Measurements from ENCODE around the gene GSN. TPM values are rescaled to one million over a fixed set of nuclear protein-coding genes. Genes with fewer than 3 reads are reported as not detected.

The GSN gene
- total RNA-seq, 1 donor from 2014 or later = 28.5 TPM

DNA sequence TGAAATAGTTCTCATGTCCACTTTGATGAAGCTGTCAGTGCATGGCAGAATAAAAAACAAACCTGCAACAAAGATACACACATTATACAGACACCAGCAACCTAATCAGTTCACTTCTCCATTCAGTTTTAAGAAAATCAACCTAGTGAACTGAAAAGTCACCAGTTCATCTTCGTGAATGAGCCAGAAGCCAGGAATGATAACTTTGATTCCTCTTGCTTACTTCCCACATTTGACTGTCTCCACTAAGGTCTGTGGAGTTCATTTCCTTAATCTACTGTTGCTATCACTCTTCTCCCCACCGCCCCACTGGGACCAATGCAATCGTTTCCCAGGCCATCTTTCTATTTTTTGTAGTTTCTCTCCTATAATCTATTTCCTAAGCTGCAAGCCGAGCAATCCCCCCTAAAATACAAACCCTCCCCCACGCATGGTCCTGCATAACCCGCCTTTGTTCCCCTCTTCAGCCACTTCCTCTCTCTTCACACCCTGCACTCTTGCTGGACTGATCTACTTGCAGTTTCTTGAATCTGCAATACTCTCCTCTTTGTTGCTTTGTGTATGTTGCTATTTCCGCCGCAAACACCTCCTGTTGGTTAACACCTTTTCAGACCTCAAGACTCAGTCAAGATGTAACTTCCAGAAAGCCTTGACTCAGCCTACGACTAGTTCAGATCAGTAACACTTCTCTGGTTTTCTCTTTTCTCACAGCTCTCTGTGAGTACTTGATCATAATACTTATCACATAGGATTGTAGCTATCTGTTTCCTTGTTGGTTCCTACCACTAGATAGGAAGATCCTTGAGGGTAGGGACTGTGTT lies 85.5 kb downstream of the GSN start:
- no peak for DNase-seq

DNA sequence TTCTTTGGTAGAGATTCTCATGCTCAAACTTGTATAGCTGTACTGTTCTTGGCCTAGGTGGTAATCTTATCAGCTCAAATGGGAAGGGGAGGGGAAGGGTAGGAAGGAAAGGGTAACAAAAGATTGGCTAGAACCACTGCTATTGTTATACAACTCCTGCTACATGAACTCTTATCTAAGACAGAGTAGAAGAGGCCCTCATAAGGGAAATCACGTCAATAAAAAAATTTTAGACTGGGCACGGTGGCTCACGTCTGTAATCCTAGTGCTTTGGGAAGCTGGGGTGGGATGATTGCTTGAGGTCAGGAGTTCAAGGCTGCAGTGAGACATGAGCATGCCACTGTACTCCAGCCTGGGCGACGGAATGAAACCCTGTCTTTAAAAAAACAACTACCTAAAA lies 86.2 kb downstream of the GSN start:
- DNase-seq = no peak

DNA sequence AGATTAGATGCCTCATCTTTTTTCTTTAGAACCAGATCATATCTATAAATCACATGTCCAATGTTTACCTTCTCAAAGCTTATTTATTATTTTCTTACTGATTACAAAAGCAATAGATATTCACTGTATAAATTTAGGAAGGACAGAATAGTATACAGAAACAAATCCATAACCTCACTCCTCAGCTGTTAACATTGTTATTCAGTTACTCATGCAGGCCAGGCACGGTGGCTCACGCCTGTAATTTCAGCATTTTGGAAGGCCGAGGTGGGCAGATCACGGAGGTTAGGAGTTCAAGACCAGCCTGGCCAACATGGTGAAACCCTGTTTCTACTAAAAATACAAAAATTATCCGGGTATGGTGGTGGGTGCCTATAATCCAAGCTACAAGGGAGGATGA lies 86.8 kb downstream of the GSN start:
- DNase-seq = no peak

DNA sequence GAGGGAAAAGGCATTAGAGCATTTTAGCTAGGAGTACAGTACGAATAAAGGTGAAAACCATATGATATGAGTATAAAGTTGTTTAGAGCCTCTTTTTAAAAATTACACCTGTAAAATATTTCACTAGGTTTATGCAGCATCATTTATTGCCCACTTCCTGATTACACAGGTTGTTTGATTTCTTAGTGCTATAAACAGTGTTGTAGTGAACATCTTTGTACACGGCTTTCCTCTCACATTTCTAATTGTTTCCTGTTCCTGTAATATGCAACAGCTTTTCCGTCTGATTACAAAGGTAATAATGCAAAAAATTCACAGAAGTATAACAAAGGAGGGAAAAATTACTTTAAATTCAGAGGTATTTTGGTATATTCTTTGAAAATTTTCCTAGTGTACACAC lies 89.0 kb downstream of the GSN start:
- no peak for DNase-seq

DNA sequence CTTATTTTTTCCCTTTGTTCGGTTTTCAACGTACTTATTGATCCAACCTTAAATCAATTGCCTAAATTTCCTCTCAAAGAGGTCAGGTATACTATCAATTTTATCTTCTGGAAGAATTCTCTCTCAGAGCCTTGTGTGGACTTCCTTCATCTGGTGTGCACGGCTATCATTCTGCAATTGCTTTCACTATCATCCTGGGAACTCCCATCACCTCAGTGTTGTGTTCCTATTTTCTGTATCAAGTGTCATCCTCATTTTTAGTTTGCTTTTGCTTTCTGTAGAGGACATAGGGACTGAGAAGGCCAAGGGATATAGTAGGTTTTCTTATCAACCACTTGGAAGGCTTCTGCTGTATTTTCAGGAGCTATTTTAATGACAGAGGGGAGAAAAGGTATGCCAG lies 90.8 kb downstream of the GSN start:
- DNase-seq = no peak

DNA sequence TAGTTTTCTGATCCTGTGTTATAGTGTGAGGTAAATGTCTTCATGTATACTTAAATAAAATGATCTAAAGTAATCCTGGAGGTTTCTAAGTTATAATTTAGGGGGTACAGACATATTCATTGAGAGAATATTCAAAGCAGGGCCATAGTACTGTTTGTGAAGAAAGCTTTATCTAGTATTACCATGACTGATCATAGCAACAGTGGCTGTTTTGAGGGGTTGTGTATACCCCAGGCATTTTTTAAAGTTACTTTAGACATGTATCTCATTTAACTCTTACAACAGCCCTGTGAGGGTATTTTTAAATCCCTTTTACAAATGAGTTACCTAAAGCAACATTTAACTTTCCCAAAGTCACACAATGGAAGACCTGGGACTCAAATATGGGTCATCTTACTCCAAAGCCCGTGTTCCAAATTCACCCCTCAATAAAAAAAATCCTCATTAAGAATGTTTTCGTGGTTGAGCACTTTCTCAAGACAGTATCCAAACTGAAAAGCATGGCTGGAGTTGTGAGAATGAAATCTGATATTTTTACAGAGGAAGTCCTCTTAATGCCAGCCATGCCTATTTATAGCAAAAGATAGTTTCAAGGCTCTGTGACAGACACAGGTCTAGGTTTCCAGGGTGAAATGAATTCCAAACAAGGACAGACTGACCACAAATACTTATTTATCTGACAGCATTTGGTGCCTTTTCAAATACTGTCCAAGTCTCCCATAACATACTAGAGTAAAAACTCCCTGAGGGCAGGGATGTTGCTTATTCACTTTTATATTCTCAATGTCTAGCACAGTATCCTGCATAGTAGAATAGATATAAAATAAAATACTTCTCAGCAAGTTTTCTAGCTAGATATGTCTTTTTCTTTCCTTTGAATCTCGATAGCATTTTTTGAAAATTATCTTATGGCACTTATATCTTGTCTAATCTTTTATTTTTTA lies 91.7 kb downstream of the GSN start:
- DNase-seq = no peak

DNA sequence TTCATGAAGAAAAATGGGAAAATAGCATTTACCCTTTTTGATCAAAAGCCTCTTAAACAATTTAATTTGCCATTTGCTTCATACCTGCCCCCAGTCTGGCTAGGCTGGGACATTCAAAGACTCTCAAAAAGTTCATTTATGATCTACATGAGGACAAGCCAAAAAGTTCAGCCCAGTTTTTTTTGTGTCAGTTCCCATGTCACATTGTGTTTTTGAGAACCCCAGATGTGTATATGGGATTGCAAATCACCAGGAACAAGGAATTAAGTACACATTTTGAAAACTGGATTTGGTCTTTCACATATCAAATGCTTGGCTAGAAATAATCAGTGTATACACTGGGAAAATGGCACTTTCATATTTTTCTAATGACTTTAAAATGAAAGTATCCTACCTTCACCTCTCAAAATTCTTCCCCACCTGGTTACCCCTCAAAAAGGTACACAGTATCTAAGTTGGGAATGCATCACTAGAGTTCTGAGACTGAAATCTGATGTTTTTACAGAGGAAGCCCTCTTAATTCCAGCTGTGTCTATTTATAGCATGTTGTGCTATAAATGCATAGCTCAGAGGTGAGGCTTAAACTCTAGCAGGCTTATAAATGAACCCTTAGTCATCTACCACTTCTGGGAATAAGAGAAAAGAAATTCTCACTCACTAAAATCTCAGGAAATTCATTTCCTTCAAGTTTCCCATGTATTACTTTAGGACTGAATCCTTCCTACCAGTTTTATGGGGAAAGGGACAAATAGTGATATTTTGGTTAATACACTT lies 92.8 kb downstream of the GSN start:
- no peak for DNase-seq

DNA sequence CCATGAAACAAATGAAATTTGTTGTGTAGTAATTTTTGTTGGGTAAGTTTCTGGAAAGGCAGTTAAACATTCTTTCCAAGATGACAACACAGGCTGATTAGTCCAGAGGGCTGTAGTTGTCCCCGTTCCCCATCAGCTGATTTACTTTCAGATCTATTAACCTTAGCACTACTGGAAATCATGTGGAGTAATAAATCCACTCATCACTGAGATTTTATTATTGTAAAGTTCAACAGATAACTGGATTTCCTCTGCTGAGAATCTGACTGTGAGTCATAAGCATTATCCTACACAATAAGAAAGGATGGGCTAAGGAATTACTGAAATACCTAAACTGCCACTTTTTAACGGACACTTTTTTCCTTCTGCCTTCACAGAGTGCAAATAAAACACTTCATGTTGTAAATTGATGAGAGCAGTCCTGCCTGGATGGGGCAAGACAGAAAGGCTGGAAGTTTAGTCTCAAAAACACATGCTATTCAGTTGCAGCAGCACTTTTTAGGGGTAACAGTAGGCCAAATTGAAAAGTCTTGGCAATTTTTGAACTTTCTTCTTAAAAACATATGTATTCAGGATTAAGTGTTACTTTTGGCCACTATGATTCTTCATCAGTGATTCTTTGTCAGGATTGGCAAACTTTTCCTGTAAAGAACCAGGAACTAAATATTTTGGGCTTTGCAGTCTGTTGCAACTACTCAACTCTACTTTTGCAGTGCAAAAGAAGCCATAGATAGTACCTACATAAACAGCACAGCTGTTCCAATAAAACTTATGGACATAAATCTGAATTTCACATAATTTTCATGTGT lies 95.1 kb downstream of the GSN start:
- DNase-seq = no peak

DNA sequence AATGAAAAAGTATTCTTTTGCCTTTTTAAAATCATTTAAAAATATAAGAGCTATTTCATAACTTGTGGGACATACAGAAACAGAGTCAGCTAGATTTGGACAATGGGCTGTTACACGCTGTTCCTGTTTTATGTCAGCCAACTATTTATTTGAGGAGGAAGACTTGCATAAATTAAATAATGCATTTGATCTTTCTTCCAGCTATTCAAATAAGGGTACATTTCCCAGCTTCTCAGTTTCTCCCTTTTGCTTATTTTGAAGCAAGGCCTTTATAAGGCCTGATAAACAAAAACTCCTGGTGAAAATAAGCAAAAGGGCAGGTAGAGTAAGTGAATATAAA lies 95.6 kb downstream of the GSN start:
- no peak for DNase-seq

DNA sequence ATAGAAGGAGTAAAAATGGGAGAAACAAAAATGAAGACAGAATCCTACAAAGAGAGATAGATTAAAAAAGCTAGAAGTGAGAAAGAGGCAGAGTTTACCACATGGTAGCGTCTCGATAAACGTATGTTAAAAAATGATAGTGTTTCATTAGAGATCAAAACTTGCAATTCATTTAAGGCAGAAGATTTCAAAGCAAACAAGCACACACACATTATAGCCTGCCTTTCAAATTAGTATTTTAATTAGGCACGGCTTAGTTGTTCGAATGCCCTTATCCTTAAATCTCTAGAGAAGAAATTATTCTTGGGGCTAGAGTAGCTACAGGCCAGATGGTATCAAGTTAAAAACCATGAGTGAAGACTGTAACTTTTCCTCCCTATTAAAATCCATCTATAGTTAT lies 96.1 kb downstream of the GSN start:
- no peak for DNase-seq

DNA sequence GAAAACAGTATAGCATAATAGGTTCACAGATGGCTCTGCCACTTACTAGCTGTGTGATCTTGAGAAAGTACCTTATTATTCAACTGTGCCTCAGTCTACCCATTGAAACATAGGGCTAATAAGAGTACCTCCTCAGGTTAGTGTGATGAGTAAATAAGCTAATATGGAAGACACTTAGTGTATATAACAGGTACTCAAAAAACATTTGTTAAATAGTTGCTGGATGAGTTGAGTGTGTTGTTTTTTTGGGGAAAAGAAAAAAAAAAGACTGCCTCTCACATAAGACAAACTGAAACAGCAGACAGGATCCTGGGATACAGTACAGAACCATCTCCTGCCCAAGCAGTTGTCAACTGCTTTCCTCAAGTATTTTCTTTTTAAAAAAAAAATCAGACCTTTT lies 96.9 kb downstream of the GSN start:
- no peak for DNase-seq

DNA sequence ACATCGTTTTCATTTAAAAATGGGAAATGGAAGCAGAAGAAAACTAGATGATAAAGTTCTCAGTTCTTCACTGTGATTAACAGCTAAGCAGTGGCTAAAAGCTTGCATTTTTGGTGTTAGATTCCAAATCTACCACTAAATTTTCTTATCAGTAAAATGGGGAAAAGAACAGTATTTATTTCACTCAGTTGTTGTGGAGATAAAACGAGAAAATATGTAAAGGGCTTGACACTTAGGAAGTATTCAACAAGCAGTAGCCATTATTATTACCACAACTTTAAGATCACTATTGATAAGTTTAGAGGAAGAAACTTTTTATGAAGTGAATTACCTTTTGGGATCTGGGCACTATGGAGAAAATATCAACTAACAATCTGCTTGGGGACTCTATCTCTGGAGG lies 97.6 kb downstream of the GSN start:
- no peak for DNase-seq

DNA sequence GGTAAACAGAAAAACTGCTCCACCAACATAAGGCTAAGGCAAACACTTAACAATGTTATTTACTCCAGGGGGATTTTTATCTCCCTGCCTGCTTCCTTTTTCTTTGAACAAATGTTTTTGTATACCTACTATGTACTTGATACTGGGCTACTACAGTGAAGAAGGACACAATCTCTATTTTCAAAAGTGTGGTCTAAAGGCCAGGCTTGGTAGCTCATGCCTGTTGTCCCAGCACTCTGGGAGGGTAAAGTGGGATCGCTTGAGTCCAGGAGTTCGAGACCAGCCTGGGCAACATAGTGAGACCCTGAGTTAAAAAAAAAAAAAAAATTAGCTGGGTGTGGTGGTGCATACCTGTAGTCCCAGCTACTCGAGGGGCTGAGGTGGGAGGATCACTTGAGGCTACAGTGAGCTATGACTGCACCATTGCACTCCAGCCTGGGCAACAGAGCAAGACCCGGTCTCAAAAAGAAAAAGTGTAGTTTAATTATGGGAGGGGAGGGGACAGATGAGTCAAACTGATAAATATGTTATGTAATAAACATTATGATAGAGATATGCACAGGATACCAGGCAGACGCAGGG lies 98.7 kb downstream of the GSN start:
- no peak for DNase-seq

DNA sequence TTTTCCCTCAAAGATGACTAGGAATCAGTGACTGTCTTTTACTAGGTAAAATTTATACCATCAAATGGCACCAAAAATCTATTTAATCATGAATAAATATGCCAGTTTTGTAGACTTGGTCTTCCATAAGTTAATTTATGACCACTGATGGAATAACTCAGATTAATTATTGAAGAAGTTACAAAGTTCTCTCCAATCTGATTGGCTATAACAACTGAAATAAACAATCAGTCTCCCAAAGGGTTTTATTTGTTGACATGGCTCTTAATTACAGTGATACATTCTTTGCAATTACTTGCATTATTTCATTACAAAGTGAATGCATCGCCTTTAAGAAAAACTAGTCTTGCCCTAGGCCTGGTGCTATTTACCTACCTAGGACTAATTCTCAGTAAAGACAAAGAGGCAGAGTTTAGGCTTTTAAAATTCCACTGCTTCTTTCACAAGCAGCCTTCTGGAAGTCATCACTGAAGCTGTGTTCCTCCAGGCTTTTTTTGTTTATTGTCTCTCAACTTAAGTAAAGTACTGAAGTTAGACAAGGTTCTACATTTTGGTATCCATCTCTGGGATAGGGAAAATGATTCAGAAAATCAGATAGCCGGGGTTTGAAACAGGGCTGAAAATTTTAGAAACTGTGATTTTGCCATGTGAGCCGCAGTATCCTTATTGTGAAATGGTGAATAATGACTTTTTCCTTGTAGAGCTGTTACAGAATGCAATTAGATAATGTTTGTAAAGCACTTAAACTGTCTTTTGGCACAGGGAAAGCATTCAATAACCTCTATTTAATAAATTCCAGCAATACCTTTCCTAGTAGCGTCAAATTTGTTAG lies 99.6 kb downstream of the GSN start:
- no peak for DNase-seq

DNA sequence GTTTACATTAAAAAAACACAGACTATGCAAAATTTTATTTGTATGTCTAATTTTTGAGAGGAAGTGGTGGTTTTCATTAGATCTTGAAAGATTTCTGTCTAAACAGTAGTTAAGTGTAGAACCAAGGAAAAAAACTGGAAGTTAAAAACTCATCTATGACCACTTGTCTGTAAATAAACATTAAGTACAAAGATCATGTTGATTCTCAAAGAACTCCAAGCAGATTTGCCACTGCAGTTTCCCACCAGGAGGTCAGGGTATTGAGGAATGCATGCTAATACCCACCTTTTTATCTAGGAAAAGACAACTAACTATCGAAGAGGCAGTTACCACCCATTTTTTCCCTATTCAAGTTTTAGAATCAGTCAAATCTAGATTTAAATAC lies 100.2 kb downstream of the GSN start:
- DNase-seq = no peak

DNA sequence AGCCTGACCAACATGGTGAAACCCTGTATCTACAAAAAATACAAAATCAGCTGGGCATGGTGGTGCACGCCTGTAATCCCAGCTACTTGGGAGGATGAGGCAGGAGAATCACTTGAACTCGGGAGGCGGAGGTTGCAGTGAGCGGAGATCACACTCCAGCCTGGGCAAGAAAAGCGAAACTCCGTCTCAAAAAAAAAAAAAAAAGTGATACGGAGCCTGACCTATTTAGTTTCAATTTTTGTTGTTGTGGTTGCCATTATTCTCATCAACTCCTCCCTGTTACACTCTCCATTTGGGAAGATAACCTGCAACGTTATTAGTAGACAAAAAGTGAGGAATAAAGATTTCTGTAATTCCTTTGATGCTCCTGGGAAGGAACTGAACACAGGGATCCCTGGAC lies 100.8 kb downstream of the GSN start:
- no peak for DNase-seq

DNA sequence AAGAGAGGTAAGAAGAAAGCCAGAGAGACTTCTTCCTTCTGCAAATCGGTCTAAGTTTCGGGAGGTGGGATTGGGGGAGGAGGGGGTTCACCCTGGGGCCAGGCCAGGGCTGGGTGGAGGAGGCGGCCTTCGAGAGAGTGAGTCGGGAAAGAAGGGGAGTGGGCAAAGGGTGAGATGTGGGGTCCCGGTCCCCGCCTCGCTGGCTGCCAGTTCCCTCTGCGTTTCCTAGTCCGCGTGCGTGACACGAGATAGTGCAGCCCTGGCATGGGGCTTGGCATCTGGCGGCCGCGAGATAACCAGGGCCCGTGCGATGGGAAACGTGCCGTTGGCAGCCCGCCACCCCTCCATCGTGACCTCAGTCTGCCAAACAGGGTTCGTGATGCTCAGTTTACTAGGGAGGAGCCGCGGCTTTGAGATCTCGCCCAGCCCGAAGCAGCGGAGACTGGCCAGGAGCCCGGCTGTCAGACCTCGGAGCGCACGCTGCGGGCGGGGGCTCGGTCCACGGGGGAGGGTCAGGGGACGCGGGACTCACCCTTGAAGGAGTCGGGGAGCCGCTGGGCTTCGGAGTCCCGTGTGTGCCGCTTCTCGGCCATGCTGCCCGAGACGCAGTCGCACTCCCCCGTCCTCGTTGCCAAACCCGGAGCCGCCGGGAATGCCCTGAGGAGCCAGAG lies 101.8 kb downstream of the GSN start, which contains the start of gene STOM:
Gene STOM (minus strand): TSS at position 656 of the 671 bp plus-strand sequence. CDS start 63 bp downstream, at position 593.
- DNase-seq = no peak

DNA sequence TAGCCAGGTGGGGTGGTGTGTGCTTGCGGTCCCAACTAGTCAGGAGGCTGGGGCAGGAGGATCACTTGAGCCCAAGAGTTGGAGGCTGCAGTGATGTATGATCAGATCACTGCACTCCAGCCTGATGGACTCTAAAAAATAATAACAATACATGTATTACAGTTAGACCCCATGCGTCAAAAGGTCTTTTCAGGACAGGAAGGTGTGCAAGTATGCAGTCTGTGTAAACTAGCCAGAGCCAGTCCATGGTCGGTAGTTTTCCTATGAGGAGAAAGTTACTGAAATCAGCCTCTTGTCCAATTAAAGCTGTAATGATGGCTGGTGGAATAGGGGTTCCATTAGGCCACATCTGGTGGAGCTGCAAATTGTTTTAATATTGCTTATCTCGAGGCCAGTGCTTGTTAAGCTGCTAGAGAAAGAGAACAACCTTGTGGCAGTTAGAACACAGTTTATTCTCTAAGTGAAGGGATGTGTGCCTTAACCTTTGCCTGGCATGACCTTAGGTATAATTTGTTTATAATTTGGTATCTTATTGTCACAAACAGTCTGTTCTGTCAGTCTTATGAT lies 103.6 kb downstream of the GSN start:
- DNase-seq = no peak

DNA sequence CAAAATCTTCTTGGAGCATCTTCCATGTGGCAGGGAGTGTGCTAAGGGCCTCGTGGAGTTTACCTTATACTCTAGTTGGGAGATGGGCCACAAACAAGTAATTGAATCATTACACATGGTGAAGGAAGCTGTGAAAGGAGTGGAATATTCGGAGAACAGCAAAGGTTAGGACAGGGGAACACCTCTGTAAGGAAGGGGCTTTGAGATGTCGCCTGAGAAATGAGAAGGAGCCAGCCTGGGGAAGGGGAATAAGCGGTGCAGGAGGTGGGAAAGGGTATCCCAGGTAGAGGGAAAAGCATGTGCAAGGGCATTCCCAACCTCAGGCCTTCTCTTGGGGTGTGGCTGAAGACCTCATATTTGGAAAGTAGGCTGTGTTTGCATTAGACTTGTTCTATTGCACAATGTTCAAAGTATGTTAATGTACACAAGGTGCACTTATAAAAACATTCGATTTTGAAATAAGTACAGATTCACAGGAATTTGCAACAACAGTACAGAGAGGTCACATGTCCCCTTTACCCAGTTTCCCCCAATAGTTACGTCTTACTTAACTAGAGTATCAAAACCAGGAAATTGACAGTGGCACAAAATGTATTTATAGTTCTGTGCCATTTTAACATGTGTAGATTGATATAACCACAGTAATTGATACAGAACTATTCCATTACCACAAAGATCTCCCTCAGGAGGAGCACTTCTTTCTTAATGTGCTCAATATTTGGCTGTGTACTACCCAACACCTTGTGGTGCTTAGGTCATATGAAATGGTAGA lies 104.5 kb downstream of the GSN start:
- no peak for DNase-seq

Measured in occipital lobe (tissue), 2 donors.